Measurements from ENCODE around the gene CD99L2.
"Not testable (repeated sequence)": the region's sequence is repeated elsewhere in the genome, so short reads cannot be mapped to it uniquely, and the experiment has no call there.

Gene CD99L2

DNA sequence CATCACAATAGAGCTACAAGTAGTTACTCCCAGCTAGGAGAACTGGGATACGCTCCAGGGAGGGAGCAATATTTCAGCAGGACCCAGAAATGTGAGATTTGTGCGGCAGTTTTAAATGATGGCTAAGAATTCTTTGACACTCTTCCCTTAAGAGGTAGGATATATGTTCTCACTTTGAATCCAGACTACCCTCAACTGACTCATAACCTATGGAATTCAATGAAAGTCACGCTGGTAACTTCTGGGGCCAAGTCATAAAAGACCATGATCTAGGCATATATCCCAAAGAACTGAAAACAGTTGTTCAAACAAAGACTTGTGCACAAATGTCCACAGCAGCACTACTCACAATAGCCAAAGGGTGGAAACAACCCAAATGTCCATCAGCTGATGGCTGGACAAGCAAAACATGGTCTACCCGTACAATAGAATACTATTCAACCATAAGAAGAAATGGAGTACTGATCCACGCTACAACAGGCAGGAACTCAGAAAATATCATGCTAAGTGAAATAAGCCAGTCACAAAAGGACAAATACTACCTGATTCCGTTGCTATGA, 10.5 kb downstream of the CD99L2 start:
- H3K36me3 ChIP-seq (ENCODE audit: low read depth), result no peaks in the 10 kb centered on the region
- ATAC-seq (ENCODE audit: low read depth) (peak; percentile 61; the same call in 2 of the 3 replicates), DNase-seq (ENCODE audit: low spot score) (no peak)
- no peaks in the 10 kb centered on the region for H3K27me3 ChIP-seq (ENCODE audit: insufficient read depth, poor library complexity, severe bottlenecking)
- TF ChIP-seq CTCF (IDR thresholded peaks at IDR 0.05; ENCODE audit: poor library complexity, severe bottlenecking), result no peak
- H3K9me3 ChIP-seq (ENCODE audit: severe bottlenecking), result no peaks in the 10 kb centered on the region
- H3K4me3 ChIP-seq (ENCODE audit: severe bottlenecking), result no peak overlapping the region
- H3K4me1 ChIP-seq (ENCODE audit: insufficient read depth, poor library complexity, severe bottlenecking), result peaks cover 4% of the 10 kb centered on the region
- peak overlapping the region; percentile 35 for H3K27ac ChIP-seq (ENCODE audit: poor library complexity, severe bottlenecking)

DNA sequence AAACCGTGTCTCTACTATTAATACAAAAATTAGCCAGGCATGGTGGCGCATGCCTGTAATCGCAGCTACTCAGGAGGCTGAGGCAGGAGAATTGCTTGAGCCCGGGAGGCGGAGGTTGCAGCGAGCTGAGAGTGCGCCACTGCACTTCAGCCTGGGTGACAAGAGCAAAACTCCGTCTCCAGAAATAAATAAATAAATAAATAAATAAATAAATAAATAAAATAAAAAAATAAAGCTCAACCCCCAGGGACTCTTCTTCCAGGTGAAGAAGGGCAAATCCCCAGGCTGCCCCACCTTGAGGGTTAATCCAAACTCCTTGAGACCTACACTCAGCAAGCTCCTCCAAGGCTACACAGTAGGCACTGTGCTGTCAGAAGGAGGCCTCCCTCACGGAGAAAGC, 11.2 kb downstream of the CD99L2 start:
- H3K4me3 ChIP-seq (ENCODE audit: severe bottlenecking); DNase-seq (ENCODE audit: low spot score); ATAC-seq (ENCODE audit: low read depth); H3K4me1 ChIP-seq (ENCODE audit: insufficient read depth, poor library complexity, severe bottlenecking); H3K27me3 ChIP-seq (ENCODE audit: insufficient read depth, poor library complexity, severe bottlenecking); H3K36me3 ChIP-seq (ENCODE audit: low read depth); H3K9me3 ChIP-seq (ENCODE audit: severe bottlenecking); H3K27ac ChIP-seq (ENCODE audit: poor library complexity, severe bottlenecking): not testable (repeated sequence)

GRCh38 chrX:150886381-150886780, 12.1 kb downstream of the CD99L2 start:
- H3K9me3 ChIP-seq (ENCODE audit: severe bottlenecking), result no peaks in the 10 kb centered on the region
- no peaks in the 10 kb centered on the region for H3K27me3 ChIP-seq (ENCODE audit: insufficient read depth, poor library complexity, severe bottlenecking)
- no peak for ATAC-seq (ENCODE audit: low read depth)
- no peak for DNase-seq (ENCODE audit: low spot score)
- TF ChIP-seq CTCF (IDR thresholded peaks at IDR 0.05; ENCODE audit: poor library complexity, severe bottlenecking), result no peak
- H3K4me3 ChIP-seq (ENCODE audit: severe bottlenecking), result no peak overlapping the region
- H3K4me1 ChIP-seq (ENCODE audit: insufficient read depth, poor library complexity, severe bottlenecking), result peaks cover 4% of the 10 kb centered on the region
- H3K36me3 ChIP-seq (ENCODE audit: low read depth), result no peaks in the 10 kb centered on the region
- no peak overlapping the region for H3K27ac ChIP-seq (ENCODE audit: poor library complexity, severe bottlenecking)

GRCh38 chrX:150880808-150881165, 17.7 kb downstream of the CD99L2 start:
- no peak overlapping the region for H3K4me3 ChIP-seq (ENCODE audit: severe bottlenecking)
- no peak overlapping the region for H3K27ac ChIP-seq (ENCODE audit: poor library complexity, severe bottlenecking)
- TF ChIP-seq CTCF (IDR thresholded peaks at IDR 0.05; ENCODE audit: poor library complexity, severe bottlenecking), result no peak
- H3K27me3 ChIP-seq (ENCODE audit: insufficient read depth, poor library complexity, severe bottlenecking), result no peaks in the 10 kb centered on the region
- DNase-seq (ENCODE audit: low spot score) (no peak), ATAC-seq (ENCODE audit: low read depth) (no peak)
- no peaks in the 10 kb centered on the region for H3K36me3 ChIP-seq (ENCODE audit: low read depth)
- H3K4me1 ChIP-seq (ENCODE audit: insufficient read depth, poor library complexity, severe bottlenecking), result no peaks in the 10 kb centered on the region
- H3K9me3 ChIP-seq (ENCODE audit: severe bottlenecking), result no peaks in the 10 kb centered on the region

- TF ChIP-seq CTCF (IDR thresholded peaks at IDR 0.05; ENCODE audit: poor library complexity, severe bottlenecking), result no peak
- Histone ChIP-seq H3K27me3 (ENCODE audit: insufficient read depth, poor library complexity, severe bottlenecking) (no peaks in the 10 kb centered on the region), H3K4me1 (ENCODE audit: insufficient read depth, poor library complexity, severe bottlenecking) (no peaks in the 10 kb centered on the region), H3K36me3 (ENCODE audit: low read depth) (no peaks in the 10 kb centered on the region), H3K4me3 (ENCODE audit: severe bottlenecking) (no peak overlapping the region), H3K27ac (ENCODE audit: poor library complexity, severe bottlenecking) (no peak overlapping the region), H3K9me3 (ENCODE audit: severe bottlenecking) (no peaks in the 10 kb centered on the region)
- no peak for ATAC-seq (ENCODE audit: low read depth)
- DNase-seq (ENCODE audit: low spot score), result no peak
These were observed 18.3 kb downstream of the CD99L2 start for GRCh38 chrX:150879855-150880807.

DNA sequence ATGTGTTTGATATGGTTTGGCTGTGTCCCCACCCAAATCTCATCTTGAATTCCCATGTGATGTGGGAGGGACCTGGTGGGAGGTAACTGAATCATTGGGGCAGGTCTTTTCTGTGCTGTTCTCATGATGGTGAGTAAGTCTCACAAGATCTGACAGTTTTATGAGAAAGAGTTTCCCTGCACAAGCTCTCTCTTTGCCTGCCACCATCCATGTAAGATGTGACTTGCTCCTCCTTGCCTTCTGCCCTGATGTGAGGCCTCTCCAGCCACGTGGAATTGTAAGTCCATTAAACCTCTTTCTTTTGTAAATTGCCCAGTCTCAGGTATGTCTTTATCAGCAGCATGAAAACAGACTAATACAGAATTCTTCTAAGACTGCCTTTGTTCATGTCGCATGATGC, 22.8 kb downstream of the CD99L2 start:
- ATAC-seq (ENCODE audit: low read depth); H3K9me3 ChIP-seq (ENCODE audit: severe bottlenecking); H3K4me1 ChIP-seq (ENCODE audit: insufficient read depth, poor library complexity, severe bottlenecking); H3K27ac ChIP-seq (ENCODE audit: poor library complexity, severe bottlenecking); H3K36me3 ChIP-seq (ENCODE audit: low read depth); H3K27me3 ChIP-seq (ENCODE audit: insufficient read depth, poor library complexity, severe bottlenecking); H3K4me3 ChIP-seq (ENCODE audit: severe bottlenecking); DNase-seq (ENCODE audit: low spot score): not testable (repeated sequence)
